Cardiac muscle cell (in vitro differentiated cells and primary cell): ENCODE measurements around the gene DYNLT1. TPM values are rescaled to one million over a fixed set of nuclear protein-coding genes. Genes with fewer than 3 reads are reported as not detected.
A peak's percentile ranks its signal among the peaks of the same experiment; 100 is the strongest.

ENCODE experiments used
- DNase-seq, 2 donors: peaks; one replicate each; pipeline versions ENCODE4 v3.0.0 to v3.0.0-alpha.2; 2010 to 2017; ENCODE audit warnings: low read depth in 1 of 2, low spot score in 1 of 2
- H3K27ac ChIP-seq: fragments of 200-600 bp; sonication (generic); 2 replicates; pipeline ENCODE4 v1.5.1; 2016
- H3K27me3 ChIP-seq: fragments of 200-600 bp; sonication (generic); 2 replicates; pipeline ENCODE4 v1.6.0; 2016; ENCODE audit warnings: control low read depth
- H3K36me3 ChIP-seq: fragments of 200-600 bp; sonication (generic); 2 replicates; pipeline ENCODE4 v1.5.1; 2016; ENCODE audit warnings: control low read depth
- H3K4me1 ChIP-seq: fragments of 200-600 bp; sonication (generic); 2 replicates; pipeline ENCODE4 v1.8.1; 2017; ENCODE audit warnings: low read depth, mild to moderate bottlenecking, mixed run types
- H3K4me3 ChIP-seq: fragments of 200-600 bp; sonication (generic); 2 replicates; pipeline ENCODE4 v1.5.1; 2016; ENCODE audit warnings: mild to moderate bottlenecking
- H3K9me3 ChIP-seq: fragments of 200-600 bp; sonication (generic); 2 replicates; pipeline ENCODE4 v1.5.1; 2017; ENCODE audit warnings: low read depth, mild to moderate bottlenecking, control low read depth
- polyA plus RNA-seq: library from polyadenylated mRNA; unstranded; fragments of >200 nt; fragmentation: Nextera tagmentation; extraction: Ambion mirVana; gene quantifications from 2 replicates; pipeline ENCODE4 v1.2.1, GENCODE V29; 2016
- total RNA-seq: library from RNA; depleted of rRNA; stranded (reverse); fragments of >200 nt; gene quantifications from 2 replicates; pipeline ENCODE4 v1.2.3, GENCODE V29; 2016
- TF ChIP-seq, protein P1 (sequence below): IDR thresholded peaks from 2 replicates; pipeline ENCODE4 v1.5.1; 2012; ENCODE audit warnings: low read depth, mild to moderate bottlenecking, low read length

DYNLT1 gene
- total and polyA plus RNA-seq, 2 experiments from 2014 or later = 86.5 to 459 TPM

DNA sequence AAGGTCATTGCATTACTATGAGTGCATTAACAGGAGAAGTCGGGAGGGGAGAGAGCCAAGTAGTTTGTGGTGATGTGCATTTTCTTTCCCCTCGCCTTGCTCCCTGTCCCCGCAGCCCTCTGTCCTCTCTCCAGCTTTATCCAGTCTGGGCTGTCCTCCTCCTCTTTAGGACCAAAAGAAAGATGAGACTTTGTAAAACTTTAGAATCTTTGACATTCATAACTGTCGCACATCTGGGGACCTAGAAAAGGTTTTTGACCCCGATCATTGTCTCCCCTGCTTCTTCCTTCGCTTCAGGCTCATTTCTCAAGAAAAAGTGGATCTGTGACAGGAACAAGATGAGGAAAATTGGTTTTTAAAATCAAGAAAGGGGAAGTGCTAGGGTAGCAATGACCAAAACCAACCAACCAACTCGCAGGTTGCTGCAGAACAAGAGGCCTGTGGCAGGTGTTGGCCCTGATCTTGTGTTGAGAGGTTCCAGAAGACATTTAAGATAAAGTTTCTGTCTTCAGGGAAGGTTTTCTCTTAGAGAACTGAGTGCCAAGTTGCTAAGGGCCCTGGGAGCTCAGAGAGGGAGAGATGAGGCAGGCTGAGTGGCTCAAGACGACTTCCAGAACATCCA, 22.9 kb upstream of the DYNLT1 start:
- H3K27me3 ChIP-seq = no peaks in the 10 kb centered on the region
- peak overlapping the region; percentile 31 for H3K27ac ChIP-seq
- H3K9me3 ChIP-seq = no peaks in the 10 kb centered on the region
- no peaks in the 10 kb centered on the region for H3K36me3 ChIP-seq
- TF ChIP-seq, protein P1, sequence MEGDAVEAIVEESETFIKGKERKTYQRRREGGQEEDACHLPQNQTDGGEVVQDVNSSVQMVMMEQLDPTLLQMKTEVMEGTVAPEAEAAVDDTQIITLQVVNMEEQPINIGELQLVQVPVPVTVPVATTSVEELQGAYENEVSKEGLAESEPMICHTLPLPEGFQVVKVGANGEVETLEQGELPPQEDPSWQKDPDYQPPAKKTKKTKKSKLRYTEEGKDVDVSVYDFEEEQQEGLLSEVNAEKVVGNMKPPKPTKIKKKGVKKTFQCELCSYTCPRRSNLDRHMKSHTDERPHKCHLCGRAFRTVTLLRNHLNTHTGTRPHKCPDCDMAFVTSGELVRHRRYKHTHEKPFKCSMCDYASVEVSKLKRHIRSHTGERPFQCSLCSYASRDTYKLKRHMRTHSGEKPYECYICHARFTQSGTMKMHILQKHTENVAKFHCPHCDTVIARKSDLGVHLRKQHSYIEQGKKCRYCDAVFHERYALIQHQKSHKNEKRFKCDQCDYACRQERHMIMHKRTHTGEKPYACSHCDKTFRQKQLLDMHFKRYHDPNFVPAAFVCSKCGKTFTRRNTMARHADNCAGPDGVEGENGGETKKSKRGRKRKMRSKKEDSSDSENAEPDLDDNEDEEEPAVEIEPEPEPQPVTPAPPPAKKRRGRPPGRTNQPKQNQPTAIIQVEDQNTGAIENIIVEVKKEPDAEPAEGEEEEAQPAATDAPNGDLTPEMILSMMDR = no peak
- DNase-seq = peak in 1 of 2 donors; percentile 17
- H3K4me3 ChIP-seq = no peak overlapping the region
- peaks cover 22% of the 10 kb centered on the region for H3K4me1 ChIP-seq

DNA sequence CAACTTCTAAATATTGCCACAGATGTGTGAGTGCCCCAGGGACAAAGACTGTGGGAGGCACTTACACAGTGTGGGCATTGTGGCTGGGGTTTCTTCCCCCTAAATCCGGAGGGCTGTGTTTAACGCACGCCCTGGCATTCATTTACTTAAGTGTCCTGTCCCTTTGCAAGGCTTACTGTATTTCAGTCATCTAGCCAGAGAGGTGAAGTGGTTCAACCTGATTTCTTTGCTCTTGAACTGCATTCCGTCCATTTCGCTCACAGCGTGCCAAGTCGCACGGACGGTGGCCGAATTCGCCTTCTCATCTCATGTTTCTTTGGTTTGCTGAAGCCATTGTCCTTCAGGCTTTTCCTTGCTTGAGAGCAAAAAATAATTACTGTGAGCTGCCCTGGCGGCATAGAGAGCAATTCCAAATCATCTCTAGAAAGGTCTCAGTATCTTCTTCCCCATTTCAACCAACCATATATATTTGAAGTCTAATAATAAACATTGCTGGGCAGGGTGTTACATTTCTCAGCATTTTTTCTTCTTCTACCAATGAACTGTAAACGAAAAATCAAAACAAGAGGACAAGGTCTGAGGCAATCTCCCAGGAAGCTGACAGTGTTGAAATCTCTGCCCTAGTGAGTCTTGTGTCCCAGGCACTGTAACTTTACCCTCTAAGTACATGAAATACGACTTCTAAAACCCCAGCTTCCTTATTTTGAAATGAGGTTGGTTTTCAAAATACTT, 22.3 kb upstream of the DYNLT1 start:
- Histone ChIP-seq H3K4me3 (no peak overlapping the region), H3K27ac (peak overlapping the region; percentile 31), H3K27me3 (no peaks in the 10 kb centered on the region), H3K4me1 (peaks cover 22% of the 10 kb centered on the region), H3K36me3 (no peaks in the 10 kb centered on the region), H3K9me3 (no peaks in the 10 kb centered on the region)
- TF ChIP-seq, protein P1 = no peak
- DNase-seq = peak in 1 of 2 donors; percentile 89

DNA sequence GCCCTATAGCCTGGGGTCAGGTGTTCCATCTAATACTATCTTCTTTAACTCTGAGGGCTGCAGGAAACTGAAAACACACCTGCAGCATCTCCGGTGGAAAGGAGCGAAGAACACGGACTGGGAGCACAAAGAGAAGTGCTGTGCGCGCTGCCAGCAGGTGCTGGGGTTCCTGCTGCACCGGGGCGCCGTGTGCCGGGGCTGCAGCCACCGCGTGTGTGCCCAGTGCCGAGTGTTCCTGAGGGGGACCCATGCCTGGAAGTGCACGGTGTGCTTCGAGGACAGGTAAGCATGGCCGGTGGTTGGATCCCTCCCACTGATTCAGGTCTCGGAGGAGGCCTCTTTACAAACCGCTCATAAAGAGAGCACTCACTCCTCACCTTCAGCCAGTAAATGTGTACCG, 20.8 kb upstream of the DYNLT1 start:
- Histone ChIP-seq H3K27me3 (no peaks in the 10 kb centered on the region), H3K4me1 (peaks cover 22% of the 10 kb centered on the region), H3K9me3 (no peaks in the 10 kb centered on the region), H3K27ac (no peak overlapping the region), H3K4me3 (no peak overlapping the region), H3K36me3 (no peaks in the 10 kb centered on the region)
- DNase-seq = no peak
- TF ChIP-seq, protein P1 = no peak

DNA sequence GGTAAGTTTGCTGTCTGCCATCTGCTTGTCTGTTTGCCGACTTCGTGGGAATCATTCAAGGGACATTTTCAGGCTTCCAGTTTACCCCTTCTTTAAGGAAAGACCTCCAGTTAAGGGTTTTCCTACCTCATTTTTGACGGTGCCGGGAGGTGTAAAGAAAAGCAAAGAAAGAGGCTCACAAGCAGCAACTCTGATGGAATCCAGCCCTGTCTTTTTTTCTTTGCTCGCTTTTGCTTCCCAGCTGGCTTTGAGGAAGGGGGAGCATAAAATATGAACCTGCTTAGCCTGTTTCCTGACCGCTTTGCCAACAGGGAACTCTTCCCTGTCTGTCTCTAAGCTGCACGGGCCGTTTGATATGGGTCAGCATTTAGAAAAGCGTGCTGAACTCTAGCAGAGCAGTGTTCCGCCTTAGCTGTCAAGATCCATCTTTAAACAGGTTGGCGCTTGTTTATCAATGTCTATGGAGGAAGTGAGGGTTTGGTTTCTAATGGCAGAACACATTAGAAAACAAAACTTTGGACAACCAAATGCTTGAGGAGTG, 19.2 kb upstream of the DYNLT1 start:
- H3K27ac ChIP-seq = no peak overlapping the region
- no peaks in the 10 kb centered on the region for H3K27me3 ChIP-seq
- H3K36me3 ChIP-seq = no peaks in the 10 kb centered on the region
- H3K9me3 ChIP-seq = no peaks in the 10 kb centered on the region
- TF ChIP-seq, protein P1 = no peak
- H3K4me1 ChIP-seq = peaks cover 22% of the 10 kb centered on the region
- H3K4me3 ChIP-seq = no peak overlapping the region
- DNase-seq = no peak

DNA sequence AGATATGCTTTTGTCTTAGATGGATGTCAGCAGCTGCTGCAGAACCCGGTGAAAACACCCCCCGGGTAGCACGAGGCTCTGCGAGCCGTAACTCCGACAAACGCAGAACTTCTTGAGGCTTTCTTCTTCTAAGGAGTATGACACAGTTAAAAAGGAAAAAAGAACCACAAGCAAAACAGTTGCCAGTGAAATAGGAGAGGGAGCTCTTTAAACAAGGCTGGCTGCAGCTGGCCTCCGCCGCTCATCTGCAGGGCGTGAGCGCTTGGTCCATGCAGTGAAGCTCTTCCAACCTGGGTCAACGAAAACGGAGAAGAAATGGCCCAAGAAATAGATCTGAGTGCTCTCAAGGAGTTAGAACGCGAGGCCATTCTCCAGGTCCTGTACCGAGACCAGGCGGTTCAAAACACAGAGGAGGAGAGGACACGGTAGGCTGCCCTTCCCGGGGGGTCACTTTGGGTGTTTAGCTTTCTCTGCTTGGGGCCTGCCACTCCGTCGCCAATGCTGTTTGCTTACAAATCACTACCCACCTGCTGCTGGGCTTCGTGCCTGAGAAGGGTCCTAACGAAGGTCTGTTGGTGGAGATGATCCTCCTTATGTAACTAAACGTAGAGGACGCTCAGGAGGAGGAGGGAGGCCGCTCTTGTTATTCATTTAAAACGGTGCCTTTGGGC, 18.5 kb upstream of the DYNLT1 start:
- Histone ChIP-seq H3K27me3 (no peaks in the 10 kb centered on the region), H3K4me1 (peaks cover 17% of the 10 kb centered on the region), H3K9me3 (no peaks in the 10 kb centered on the region), H3K4me3 (no peak overlapping the region), H3K36me3 (no peaks in the 10 kb centered on the region), H3K27ac (no peak overlapping the region)
- TF ChIP-seq, protein P1 = no peak
- DNase-seq = peak in 1 of 2 donors; percentile 74
